T47D (cell line): ENCODE measurements around the gene EIF4A3.
"Not testable (repeated sequence)": the region's sequence is repeated elsewhere in the genome, so short reads cannot be mapped to it uniquely, and the experiment has no call there.

Experiments used
- DNase-seq, 2 experiments: peaks; one replicate each; pipeline versions ENCODE4 v3.0.0 to v3.0.0-alpha.2; 2011 to 2012; ENCODE audit warnings: low read depth in 1 of 2, low spot score in 1 of 2
- JUND ChIP-seq: IDR thresholded peaks from 2 replicates; pipeline ENCODE4 v1.6.1; 2012; ENCODE audit warnings: low read depth
- in situ Hi-C: cut with HindIII; loops from 2 replicates; pipeline ENCODE4 v1.10.0; 2016; ENCODE audit warnings: low sequenced_read_pairs, low pct_unique_long_range_greater_than_20kb

Gene EIF4A3

DNA sequence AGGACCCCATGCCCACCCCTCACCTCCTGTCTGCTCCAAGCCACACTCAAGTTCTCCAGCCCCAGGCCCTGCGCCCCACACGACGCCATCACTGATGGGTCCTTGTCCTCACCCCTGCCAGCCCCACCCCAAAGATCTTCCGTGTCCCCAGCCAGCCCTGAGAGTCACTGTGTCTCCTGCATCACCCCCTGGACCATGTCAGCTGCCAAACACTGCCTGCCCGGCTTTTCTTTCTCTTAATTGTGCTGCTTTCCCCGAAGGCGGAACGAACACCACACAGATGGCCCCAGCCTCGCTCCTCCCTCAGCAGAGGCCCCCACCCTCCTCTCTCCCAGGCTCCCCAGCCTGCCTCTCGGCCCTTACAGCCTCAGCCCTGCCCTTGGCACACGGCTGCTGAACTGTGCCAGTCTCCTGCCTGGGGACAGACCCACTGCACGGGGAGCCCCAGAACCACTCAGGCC, 50.3 kb downstream of the EIF4A3 start:
- in situ Hi-C loops, result no loop called here
- DNase-seq, result no peak
- TF ChIP-seq JUND, result no peak

DNA sequence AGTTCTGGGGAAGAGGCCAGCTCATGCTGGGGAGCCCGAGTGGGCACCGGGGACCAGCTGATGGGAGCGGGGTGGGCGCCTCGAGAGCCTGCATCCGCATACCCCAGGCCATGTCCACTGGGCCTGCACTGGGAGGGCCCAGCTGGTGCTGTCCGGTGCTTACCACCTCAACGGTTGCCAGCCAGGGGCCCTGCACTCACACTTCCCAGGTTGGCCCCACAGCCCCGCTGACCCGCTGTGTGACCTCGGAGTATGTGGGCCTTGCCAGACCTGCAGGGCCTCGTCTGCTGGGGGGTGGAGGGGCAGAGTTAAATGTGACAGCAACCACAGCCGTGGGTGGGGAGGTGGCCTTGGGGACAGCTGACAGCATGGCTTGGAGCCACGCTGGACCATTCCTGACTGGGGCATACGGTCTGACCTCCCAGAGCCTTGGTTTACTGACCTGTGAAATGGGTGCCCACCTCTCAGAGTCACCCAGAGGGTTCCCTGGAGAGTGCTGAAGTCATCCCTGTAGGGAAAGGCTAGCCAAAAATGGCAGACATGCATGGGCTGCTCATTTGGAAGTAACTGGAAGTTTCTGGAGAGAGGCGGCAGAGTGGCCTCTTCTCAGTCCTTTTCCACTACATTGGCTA, 51.0 kb downstream of the EIF4A3 start:
- DNase-seq, result no peak
- in situ Hi-C loops, result no loop called here
- TF ChIP-seq JUND, result no peak

DNA sequence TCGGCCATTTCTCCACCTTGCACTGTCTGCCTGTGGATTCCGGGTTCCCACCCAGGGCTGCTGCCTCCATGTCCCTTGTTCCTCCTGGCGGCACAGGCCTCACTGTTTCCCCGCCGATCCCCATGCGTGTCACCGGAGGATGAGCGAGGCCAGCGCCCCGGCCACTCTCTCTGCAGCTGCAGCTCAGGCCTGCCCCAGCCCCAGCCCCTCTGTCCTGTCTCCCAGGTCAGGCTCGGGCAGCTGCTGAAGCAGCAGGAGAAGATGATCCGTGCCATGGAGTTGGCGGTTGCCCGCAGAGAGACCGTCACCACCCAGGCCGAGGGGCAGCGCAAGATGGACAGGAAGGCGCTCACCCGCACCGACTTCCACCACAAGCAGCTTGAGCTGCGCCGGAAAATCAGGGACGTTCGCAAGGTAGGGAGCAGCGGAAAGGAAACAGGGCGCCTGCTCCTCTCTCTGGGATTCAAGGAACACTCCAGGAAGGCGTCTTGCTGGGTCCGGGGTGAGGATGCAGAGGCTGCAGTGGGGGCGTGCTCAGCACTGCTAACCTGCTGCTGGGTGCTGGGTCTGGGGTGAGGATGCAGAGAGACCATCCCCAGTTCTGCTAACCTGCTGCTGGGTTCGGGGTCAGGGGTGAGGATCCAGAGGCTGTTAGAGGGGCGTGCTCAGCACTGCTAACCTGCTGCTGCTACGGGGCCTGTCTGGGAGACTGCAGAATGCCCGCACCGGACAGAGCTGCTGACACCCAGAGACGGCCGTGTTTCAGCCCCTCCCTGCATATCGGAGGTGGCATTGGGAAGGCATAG, 51.7 kb downstream of the EIF4A3 start:
- in situ Hi-C loops, result no loop called here
- DNase-seq, result no peak
- no peak for TF ChIP-seq JUND

DNA sequence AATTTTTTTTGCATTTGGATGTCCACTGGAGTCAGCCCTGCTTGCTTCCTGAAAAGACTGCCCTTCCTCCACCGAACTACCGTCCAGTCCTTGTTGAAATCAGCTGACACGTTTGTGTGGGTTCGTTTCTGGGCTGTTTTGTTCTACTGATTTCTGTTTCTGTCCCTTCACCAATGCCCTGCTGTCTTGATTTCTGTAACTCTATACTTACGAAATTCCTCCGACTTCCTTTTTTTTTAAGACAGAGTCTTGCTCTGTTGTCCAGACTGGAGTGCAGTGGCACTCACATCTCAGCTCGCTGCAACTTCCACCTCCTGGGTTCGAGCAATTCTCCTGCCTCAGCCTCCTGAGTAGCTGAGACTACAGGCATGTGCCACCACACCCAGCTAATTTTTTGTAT, 54.0 kb downstream of the EIF4A3 start:
- no peak for DNase-seq
- in situ Hi-C loops, result no loop called here
- TF ChIP-seq JUND, result no peak

DNA sequence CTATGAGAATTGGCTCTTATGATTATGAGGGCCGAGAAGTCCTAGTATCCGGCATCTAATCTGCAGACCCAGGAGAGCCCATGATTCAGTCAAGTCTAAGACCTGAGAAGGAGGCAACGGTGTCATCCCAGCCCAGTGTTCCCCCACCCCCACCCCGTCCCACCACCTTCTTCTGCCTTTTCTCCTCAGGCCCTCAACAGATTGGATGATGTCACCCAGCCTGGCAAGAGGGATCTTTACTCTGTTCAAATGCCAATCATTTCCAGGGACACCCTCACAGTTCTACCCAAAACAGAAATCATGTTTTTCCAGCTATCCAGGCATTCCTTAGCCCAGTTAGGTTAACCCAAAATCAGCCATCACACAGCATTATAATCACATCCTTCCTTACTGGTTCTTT, 55.6 kb downstream of the EIF4A3 start:
- no peak for DNase-seq
- in situ Hi-C loops, result no loop called here
- no peak for TF ChIP-seq JUND

DNA sequence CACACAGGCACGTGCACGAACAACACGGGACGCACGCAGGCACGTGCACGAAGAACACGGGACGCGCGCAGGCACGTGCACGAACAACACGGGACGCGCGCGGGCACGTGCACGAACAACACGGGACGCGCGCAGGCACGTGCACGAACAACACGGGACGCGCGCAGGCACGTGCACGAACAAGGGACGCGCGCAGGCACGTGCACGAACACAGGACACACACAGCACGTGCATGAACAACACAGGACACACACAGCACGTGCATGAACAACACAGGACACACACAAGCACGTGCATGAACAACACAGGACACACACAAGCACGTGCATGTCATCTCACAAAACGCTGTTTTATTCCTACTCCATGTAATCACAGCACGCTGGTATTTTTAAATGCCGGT, 56.8 kb downstream of the EIF4A3 start:
- in situ Hi-C loops, DNase-seq: not testable (repeated sequence)

DNA sequence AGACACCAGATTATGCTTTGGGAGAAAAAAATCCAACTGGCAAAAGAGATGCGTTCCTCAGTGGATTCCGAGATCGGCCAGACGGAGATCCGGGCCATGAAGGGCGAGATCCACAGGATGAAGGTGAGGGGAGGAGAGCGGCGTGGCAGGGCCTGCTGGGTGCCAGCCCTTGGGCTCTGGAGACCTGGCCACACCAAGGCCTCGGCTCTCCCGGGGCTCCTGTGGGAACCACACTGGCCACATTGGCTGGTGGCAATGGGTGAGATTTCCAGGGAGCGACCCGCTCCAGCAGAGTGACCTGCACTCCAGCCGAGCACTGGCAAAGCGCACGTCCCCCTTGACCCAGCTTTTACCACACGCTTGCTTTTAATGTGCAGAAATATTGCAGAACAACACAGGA, 57.2 kb downstream of the EIF4A3 start:
- in situ Hi-C loops, result no loop called here
- TF ChIP-seq JUND, result no peak
- DNase-seq, result no peak

DNA sequence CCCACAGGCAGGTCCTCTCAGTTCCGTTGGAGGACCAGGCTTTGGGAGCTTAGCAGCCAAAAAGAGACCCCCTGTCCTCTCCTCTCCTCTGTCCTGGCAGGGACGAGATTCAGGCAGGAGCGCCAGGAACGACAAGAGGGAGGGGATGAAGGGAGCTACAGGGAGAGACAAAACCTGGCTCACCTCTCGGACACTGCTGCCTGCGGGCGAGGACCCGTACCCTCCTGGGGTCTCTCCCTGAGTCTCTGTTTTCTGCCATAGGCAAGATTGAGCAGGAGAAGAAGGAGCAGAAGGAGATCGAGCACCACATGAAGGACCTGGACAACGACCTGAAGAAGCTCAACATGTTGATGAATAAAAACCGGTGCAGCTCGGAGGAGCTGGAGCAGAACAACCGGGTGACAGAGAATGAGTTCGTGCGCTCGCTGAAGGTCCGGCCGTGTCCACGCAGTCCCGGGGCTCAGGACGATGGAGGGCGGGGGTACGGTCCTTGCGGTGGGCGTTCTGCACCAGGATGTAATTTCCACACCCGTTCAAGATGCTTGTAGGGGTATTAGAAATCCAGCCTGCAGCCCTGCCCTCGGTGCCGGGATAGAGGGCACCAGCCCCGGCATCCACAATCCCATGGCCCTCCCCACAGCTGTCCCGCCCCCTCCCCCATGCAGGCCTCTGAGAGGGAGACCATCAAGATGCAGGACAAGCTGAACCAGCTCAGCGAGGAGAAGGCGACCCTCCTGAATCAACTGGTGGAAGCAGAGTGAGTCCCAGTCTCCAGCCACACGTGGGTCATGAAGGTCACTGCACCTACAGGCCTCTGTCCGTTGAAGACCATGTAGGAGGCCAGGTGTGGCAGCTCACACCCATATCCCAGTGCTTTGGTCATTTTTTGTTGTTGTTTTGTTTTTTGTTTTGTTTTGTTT, 59.3 kb downstream of the EIF4A3 start:
- in situ Hi-C loops, result no loop called here
- DNase-seq, result no peak
- TF ChIP-seq JUND, result no peak

DNA sequence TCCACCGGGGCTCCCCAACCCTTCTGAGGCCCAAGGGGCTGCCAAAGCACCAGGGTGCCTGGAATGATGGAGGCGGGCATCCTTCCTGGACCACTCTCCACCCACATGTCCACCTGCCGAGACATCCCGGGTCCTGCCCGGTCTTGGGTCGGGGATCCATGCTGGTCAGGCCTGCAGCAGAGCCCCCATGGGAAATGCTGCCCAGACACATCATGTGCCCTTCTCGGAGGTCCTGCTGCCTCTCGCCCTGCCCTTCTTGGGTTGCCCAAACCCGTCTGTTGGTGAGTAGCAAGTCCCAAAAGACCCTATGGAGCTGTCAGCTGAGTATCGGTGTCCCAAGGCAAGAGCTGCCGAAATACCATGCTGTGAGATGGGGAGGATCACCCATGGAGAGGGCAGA, 60.3 kb downstream of the EIF4A3 start:
- no peak for DNase-seq
- no peak for TF ChIP-seq JUND
- in situ Hi-C loops, result no loop called here

DNA sequence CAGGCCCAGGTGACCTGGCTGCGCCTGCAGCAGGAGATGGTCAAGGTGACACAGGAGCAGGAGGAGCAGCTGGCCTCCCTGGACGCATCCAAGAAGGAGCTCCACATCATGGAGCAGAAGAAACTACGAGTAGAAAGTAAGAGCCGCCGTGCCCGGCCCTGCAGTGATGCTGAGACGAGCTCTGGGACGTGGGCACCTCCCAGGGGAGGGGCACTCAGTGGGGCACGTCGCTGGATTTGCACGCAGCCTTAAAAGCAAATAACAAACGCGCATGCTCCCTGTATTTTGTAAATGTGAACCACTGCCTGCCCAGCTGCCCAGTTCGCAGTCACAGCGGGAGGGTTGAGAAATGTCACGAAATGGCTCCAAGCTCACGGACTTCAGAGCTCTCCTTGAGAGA, 60.8 kb downstream of the EIF4A3 start:
- in situ Hi-C loops, result no loop called here

DNA sequence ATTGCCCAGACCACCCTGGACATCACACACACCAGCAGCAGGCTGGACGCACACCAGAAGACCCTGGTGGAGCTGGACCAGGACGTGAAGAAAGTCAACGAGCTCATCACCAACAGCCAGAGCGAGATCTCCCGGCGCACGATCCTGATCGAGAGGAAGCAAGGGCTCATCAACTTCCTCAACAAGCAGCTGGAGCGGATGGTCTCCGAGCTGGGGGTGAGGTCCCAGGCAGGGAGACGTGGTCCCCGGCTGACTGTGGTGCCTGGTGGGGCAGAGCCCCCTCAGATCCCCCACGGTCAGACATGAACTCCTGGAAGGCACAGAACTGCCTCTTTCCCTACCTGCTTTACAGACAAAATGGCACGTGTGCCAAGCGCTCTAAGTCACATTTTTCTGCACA, 62.2 kb downstream of the EIF4A3 start:
- in situ Hi-C loops, result no loop called here
- no peak for DNase-seq
- TF ChIP-seq JUND, result no peak

More for the DNA sequence above, 60.8 kb downstream of the EIF4A3 start:
- no peak for TF ChIP-seq JUND
- no peak for DNase-seq
